ENCODE results near the gene UCN2. TPM values are rescaled to one million over a fixed set of nuclear protein-coding genes. Genes with fewer than 3 reads are reported as not detected.

The UCN2 gene
- total RNA-seq, 2 donors from 2014 or later: not detected

DNA sequence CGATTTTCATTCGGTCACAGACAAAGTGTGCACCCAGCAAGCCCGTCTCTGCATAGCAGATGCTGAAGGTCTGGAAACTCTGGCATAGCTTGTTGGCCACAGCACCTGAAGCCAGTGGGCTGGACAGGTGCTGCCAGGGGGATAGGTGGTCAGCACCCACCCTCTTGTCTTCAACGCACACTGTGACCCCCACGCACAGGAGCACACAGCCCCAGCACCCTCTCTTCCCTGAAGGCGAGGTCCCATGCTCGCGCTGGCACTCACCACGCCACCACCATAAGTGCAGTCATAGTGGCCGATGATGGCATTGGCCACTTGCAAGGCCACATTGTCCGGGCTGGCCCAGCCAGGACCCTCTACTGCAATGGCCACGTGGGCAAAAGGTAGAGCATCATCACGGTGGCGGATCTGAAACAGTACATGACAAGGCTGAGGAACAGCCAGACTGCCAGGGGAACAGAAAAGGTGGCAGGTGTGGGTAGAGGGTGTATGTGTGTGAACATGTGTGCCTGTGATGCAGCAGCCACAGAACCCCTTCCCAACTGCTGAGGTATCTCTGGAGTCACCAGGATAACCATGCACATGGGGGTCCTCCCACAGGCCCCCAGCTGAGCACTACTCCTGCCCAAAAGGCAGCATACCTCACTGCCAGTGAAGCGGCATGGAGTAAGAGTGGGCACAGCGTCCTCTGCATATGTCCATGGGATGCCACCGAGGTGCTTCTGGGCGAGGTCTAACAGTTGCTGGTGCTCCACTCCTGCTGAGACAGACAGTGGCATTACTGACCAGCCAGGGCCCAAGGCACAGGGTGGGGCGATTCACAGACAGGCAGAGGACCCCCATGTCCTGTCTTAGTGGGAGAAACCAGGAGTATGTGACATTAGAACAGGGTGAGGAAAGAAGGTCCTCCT, 37.4 kb upstream of the UCN2 start:
- peaks cover 74% of the 10 kb centered on the region for H3K36me3 ChIP-seq
- no peaks in the 10 kb centered on the region for H3K27me3 ChIP-seq
- peak overlapping the region; percentile 86 to 95 for H3K27ac ChIP-seq
- no peak for DNase-seq (ENCODE audit: low spot score)
- TF ChIP-seq, protein P1, sequence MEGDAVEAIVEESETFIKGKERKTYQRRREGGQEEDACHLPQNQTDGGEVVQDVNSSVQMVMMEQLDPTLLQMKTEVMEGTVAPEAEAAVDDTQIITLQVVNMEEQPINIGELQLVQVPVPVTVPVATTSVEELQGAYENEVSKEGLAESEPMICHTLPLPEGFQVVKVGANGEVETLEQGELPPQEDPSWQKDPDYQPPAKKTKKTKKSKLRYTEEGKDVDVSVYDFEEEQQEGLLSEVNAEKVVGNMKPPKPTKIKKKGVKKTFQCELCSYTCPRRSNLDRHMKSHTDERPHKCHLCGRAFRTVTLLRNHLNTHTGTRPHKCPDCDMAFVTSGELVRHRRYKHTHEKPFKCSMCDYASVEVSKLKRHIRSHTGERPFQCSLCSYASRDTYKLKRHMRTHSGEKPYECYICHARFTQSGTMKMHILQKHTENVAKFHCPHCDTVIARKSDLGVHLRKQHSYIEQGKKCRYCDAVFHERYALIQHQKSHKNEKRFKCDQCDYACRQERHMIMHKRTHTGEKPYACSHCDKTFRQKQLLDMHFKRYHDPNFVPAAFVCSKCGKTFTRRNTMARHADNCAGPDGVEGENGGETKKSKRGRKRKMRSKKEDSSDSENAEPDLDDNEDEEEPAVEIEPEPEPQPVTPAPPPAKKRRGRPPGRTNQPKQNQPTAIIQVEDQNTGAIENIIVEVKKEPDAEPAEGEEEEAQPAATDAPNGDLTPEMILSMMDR (IDR thresholded peaks at IDR 0.05): no peak
- peaks cover 0 to 61% of the 10 kb centered on the region in 2 donors for H3K4me1 ChIP-seq
- no peaks in the 10 kb centered on the region for H3K9me3 ChIP-seq
- no peak overlapping the region for H3K4me3 ChIP-seq

DNA sequence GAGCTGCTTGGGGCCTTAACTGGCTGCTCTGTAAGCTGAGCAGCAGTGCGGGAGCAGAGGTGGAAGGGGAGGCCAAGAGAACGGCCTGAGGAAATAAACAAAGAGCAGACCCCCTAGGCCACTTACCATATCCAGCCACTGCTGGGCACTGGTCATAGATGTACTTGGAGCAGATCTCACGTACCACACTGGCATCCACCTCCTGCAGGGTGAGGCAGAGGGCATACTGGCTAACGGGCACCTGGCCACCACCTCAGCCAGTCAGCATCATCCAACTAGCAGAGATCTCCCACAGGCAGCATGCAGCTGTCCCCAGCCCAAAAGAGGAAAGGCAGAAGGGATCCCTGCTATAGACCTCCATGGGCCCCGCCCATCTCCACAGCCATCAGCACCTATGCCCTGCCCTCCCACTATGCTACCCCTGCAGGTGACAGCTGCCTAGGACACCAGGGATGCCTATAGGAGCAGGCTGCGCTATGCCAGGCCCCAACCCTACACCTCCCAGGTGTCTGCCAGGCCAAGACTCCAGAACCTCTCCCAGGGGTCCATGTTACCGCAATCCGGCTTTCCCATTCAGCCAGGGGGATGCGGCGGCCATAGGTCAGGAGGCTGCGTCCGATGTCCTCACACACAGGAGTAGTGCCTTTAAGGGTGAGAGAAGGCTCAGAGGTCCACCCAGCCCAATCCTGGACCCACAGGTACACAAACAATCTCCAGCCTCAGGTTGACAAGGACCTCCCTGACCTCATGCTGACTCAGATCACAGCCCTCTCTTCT, 36.1 kb upstream of the UCN2 start:
- no peaks in the 10 kb centered on the region for H3K9me3 ChIP-seq
- TF ChIP-seq, protein P1 (IDR thresholded peaks at IDR 0.05): no peak
- H3K4me3 ChIP-seq: no peak overlapping the region
- no peaks in the 10 kb centered on the region for H3K27me3 ChIP-seq
- peaks cover 0 to 74% of the 10 kb centered on the region in 2 donors for H3K4me1 ChIP-seq
- peak overlapping the region; percentile 86 to 95 for H3K27ac ChIP-seq
- DNase-seq (ENCODE audit: low spot score): no peak
- H3K36me3 ChIP-seq: peaks cover 61% of the 10 kb centered on the region

DNA sequence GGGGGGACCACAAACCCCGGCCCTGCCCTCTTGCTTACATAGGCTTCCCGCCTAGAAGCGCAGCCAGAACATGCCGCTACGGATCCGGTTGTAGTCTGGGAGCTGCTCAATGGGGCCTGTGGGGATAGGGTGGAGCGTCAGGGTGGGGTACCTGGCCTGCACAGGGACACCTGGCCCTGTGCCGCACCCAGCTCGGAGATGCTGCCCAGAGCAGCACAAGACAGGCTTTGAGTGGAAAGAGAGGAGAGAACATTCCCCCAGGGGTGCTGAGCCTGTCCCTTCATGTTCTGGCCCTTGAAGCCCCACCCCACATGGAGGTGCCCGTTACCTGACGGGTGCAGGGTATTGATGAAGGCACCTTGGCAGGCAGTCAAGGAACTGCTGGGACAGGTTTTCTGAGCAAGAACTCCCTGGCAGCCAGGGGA, 35.5 kb upstream of the UCN2 start:
- TF ChIP-seq, protein P1 (IDR thresholded peaks at IDR 0.05): no peak
- Histone ChIP-seq H3K36me3 (peaks cover 55% of the 10 kb centered on the region), H3K4me3 (no peak overlapping the region), H3K9me3 (no peaks in the 10 kb centered on the region), H3K27ac (peak overlapping the region; percentile 86 to 95), H3K4me1 (peaks cover 0 to 80% of the 10 kb centered on the region in 2 donors), H3K27me3 (no peaks in the 10 kb centered on the region)
- no peak for DNase-seq (ENCODE audit: low spot score)

DNA sequence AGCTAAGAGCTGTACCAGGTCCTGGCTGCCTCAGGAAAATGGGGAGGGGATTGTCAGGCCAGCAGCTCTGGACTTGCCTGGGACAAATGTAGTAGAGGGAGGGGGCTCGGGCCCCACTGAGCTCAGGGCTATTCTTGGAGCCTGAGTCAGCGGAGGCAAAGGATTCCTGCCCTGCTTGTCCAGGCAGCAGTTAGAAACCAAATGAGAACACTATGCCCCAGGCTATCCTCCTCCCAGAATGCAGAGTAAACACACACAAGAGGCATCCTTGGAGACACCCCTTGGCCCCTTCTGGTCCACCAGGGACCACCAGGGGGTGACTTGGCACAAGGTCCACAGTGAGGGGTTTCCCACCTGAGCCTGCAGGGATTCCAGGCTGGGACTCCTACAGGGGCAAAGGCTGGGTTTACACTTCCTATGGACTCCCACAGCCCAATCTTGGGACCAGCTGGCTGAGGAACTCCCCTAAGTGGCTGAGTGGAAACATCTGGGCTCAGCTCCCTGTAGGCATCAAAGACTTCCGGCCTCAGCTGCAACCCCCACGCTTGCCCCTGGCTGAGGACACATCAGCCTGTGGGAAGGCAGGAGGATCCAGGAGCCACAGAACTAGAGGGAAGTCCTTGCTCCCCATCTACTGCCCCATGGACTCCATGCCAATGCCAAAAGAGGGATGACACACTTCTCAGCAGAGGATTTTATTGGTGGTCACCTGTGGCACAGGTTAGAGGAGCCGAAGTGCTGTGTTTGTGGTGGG, 34.9 kb upstream of the UCN2 start:
- peaks cover 0 to 80% of the 10 kb centered on the region in 2 donors for H3K4me1 ChIP-seq
- TF ChIP-seq, protein P1 (IDR thresholded peaks at IDR 0.05): no peak
- peaks cover 49% of the 10 kb centered on the region for H3K36me3 ChIP-seq
- H3K9me3 ChIP-seq: no peaks in the 10 kb centered on the region
- no peak overlapping the region for H3K4me3 ChIP-seq
- peak; percentile 69 for DNase-seq (ENCODE audit: low spot score)
- H3K27ac ChIP-seq: peak overlapping the region; percentile 86 to 95
- no peaks in the 10 kb centered on the region for H3K27me3 ChIP-seq

DNA sequence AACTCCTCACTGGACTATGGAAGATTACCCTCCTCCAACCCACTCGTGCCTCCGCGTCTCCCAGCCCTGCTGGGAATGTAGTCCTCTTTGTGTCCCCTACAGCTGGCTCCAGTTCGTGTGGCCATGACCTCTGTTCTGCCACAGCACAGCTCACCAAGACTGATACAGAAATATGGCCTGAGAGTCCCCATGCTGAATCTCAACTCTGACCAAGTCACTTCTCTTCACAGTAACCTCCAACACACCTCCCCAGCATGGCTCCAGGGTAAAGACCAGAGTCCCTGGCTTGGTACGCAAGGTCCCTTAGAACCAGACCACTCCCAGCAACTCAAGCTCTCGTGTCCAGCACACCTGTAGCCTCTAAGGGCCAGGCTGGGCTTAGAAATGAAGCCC, 33.8 kb upstream of the UCN2 start:
- peaks cover 0 to 80% of the 10 kb centered on the region in 2 donors for H3K4me1 ChIP-seq
- H3K9me3 ChIP-seq: no peaks in the 10 kb centered on the region
- H3K27me3 ChIP-seq: no peaks in the 10 kb centered on the region
- DNase-seq (ENCODE audit: low spot score): no peak
- TF ChIP-seq, protein P1 (IDR thresholded peaks at IDR 0.05): no peak
- H3K27ac ChIP-seq: peak overlapping the region; percentile 86 to 95
- no peak overlapping the region for H3K4me3 ChIP-seq
- peaks cover 38% of the 10 kb centered on the region for H3K36me3 ChIP-seq
